ENCODE results near the gene TUBGCP6. TPM values are rescaled to one million over a fixed set of nuclear protein-coding genes. Genes with fewer than 3 reads are reported as not detected.
"Not testable (repeated sequence)": the region's sequence is repeated elsewhere in the genome, so short reads cannot be mapped to it uniquely, and the experiment has no call there.

TUBGCP6 gene
- total RNA-seq, 1 experiment from 2014 or later = 15.0 TPM

- no peak for DNase-seq (ENCODE audit: low read depth, low spot score)
- in situ Hi-C loops (cut with HindIII; ENCODE audit: low pct_unique_long_range_greater_than_20kb, low sequenced_read_pairs) = no loop called here
These were observed 70.2 kb downstream of the TUBGCP6 start for GRCh38 chr22:50174382-50175190.

- in situ Hi-C loops (cut with HindIII; ENCODE audit: low pct_unique_long_range_greater_than_20kb, low sequenced_read_pairs) = no loop called here
- DNase-seq (ENCODE audit: low read depth, low spot score) = no peak
These were observed 70.9 kb downstream of the TUBGCP6 start for GRCh38 chr22:50173983-50174355.

GRCh38 chr22:50173311-50173982, 71.4 kb downstream of the TUBGCP6 start:
- in situ Hi-C loops (cut with HindIII; ENCODE audit: low pct_unique_long_range_greater_than_20kb, low sequenced_read_pairs) = no loop called here
- DNase-seq (ENCODE audit: low read depth, low spot score) = no peak

GRCh38 chr22:50171965-50172421, 72.8 kb downstream of the TUBGCP6 start:
- in situ Hi-C loops (cut with HindIII; ENCODE audit: low pct_unique_long_range_greater_than_20kb, low sequenced_read_pairs) = no loop called here
- no peak for DNase-seq (ENCODE audit: low read depth, low spot score)

GRCh38 chr22:50171319-50171964, 73.4 kb downstream of the TUBGCP6 start:
- in situ Hi-C loops (cut with HindIII; ENCODE audit: low pct_unique_long_range_greater_than_20kb, low sequenced_read_pairs) = no loop called here
- no peak for DNase-seq (ENCODE audit: low read depth, low spot score)

- in situ Hi-C loops (cut with HindIII; ENCODE audit: low pct_unique_long_range_greater_than_20kb, low sequenced_read_pairs) = no loop called here
- DNase-seq (ENCODE audit: low read depth, low spot score) = peak; percentile 9
These were observed 74.1 kb downstream of the TUBGCP6 start, which contains the start of gene PANX2 for GRCh38 chr22:50170453-50171318. PANX2 (plus strand) TSS chr22:50170731; CDS start chr22:50170731, 0 bp downstream.

- peak; percentile 29 for DNase-seq (ENCODE audit: low read depth, low spot score)
- in situ Hi-C loops (cut with HindIII; ENCODE audit: low pct_unique_long_range_greater_than_20kb, low sequenced_read_pairs) = no loop called here
These were observed 75.0 kb downstream of the TUBGCP6 start for GRCh38 chr22:50169774-50170341.

GRCh38 chr22:50169181-50169759, 75.6 kb downstream of the TUBGCP6 start:
- in situ Hi-C loops (cut with HindIII; ENCODE audit: low pct_unique_long_range_greater_than_20kb, low sequenced_read_pairs) = no loop called here
- DNase-seq (ENCODE audit: low read depth, low spot score) = no peak

GRCh38 chr22:50168490-50169180, 76.2 kb downstream of the TUBGCP6 start:
- in situ Hi-C loops (cut with HindIII; ENCODE audit: low pct_unique_long_range_greater_than_20kb, low sequenced_read_pairs) = not testable (repeated sequence)

GRCh38 chr22:50167689-50168489, 76.9 kb downstream of the TUBGCP6 start:
- in situ Hi-C loops (cut with HindIII; ENCODE audit: low pct_unique_long_range_greater_than_20kb, low sequenced_read_pairs) = no loop called here
- no peak for DNase-seq (ENCODE audit: low read depth, low spot score)

More at GRCh38 chr22:50168490-50169180, 76.2 kb downstream of the TUBGCP6 start:
- not testable (repeated sequence) for DNase-seq (ENCODE audit: low read depth, low spot score)

Other genes starting within 250 kb of the TUBGCP6 start
- gene IL17REL, start 232.3 kb downstream of the TUBGCP6 start, total RNA-seq (2014; rRNA removed; shearing (Covaris generic)) = not detected in 2 replicates
- gene TTLL8, start 186.7 kb downstream of the TUBGCP6 start, total RNA-seq (2014; rRNA removed; shearing (Covaris generic)) = not detected in 2 replicates
- gene MLC1, start 159.6 kb downstream of the TUBGCP6 start, total RNA-seq (2014; rRNA removed; shearing (Covaris generic)) = not detected in 2 replicates
- gene MOV10L1, start 155.0 kb downstream of the TUBGCP6 start, total RNA-seq (2014; rRNA removed; shearing (Covaris generic)) = 0.08 TPM in 1 of 2 replicates, not detected in the other
- gene PANX2, start 74.3 kb downstream of the TUBGCP6 start, total RNA-seq (2014; rRNA removed; shearing (Covaris generic)) = 0.98 and 1.7 TPM in 2 replicates
- gene TRABD, start 59.1 kb downstream of the TUBGCP6 start, total RNA-seq (2014; rRNA removed; shearing (Covaris generic)) = 29.6 and 30.2 TPM in 2 replicates
- gene SELENOO, start 44.0 kb downstream of the TUBGCP6 start, total RNA-seq (2014; rRNA removed; shearing (Covaris generic)) = 43.2 and 43.8 TPM in 2 replicates
- gene HDAC10, start 6.2 kb upstream of the TUBGCP6 start, total RNA-seq (2014; rRNA removed; shearing (Covaris generic)) = 7.2 and 10.2 TPM in 2 replicates
- 10.9 and 14.1 TPM in 2 replicates for gene MAPK12, start 16.7 kb upstream of the TUBGCP6 start, total RNA-seq (2014; rRNA removed; shearing (Covaris generic))
- gene MAPK11, start 25.4 kb upstream of the TUBGCP6 start, total RNA-seq (2014; rRNA removed; shearing (Covaris generic)) = 6.1 and 6.7 TPM in 2 replicates
- 31.2 and 40.5 TPM in 2 replicates for gene PLXNB2, start 62.6 kb upstream of the TUBGCP6 start, total RNA-seq (2014; rRNA removed; shearing (Covaris generic))
- 0.59 and 0.66 TPM in 2 replicates for gene DENND6B, start 82.0 kb upstream of the TUBGCP6 start, total RNA-seq (2014; rRNA removed; shearing (Covaris generic))
- 67.7 and 74.7 TPM in 2 replicates for gene PPP6R2, start 98.3 kb upstream of the TUBGCP6 start, total RNA-seq (2014; rRNA removed; shearing (Covaris generic))
- gene SBF1, start 230.0 kb upstream of the TUBGCP6 start, total RNA-seq (2014; rRNA removed; shearing (Covaris generic)) = 61.8 and 65.3 TPM in 2 replicates
- gene ADM2, start 236.5 kb upstream of the TUBGCP6 start, total RNA-seq (2014; rRNA removed; shearing (Covaris generic)) = 1.1 and 2.4 TPM in 2 replicates
- not detected in 2 replicates for gene MIOX, start 241.8 kb upstream of the TUBGCP6 start, total RNA-seq (2014; rRNA removed; shearing (Covaris generic))

Data from SK-MEL-5 (cell line).